ENCODE results near the gene CYLD.

- TF ChIP-seq CTCF (optimal IDR thresholded peaks at IDR 0.05 in 1 of 3, IDR thresholded peaks at IDR 0.05 in 1 of 3, conservative IDR thresholded peaks at IDR 0.05 in 1 of 3; ENCODE audit: extremely low read depth in 1 of 3, insufficient read depth in 2 of 3, low read length in 3 of 3) (no peak), EZH2 (IDR thresholded peaks at IDR 0.05; ENCODE audit: low read length) (no peak)
These were observed 39.2 kb upstream of the CYLD start for GRCh38 chr16:50702725-50703124.
